ENCODE results near the gene C6orf163.
"Not testable (repeated sequence)": the region's sequence is repeated elsewhere in the genome, so short reads cannot be mapped to it uniquely, and the experiment has no call there.

Gene C6orf163
- 1.1 to 2.7 (median 1.2) reads per million in 3 experiments for total RNA-seq

DNA sequence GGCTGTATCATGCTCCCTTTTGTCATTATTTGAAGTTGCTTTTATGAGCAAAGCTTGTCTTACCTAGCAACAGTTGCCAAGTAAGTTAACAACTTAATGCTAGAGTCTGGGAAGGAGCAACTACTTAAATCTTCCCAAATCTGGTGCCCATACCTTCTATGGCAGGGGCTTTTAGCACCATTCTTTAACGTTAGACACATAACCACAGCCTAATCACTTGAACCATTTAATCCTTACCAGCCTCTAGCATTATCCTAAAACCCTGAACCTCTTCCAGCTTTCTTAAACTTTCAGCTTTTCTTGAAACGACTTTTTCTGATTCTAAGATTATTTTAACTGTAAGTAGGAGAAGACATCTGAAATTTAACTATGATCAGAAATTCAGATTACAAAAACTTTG is at the start of gene C6orf163:
Gene C6orf163, plus strand, starts transcription at position 83 of the 400 bp plus-strand sequence. Its CDS starts 287 bp downstream, at position 370.
- no peak for DNase-seq

- DNase-seq, result no peak
Observed at GRCh38 chr6:87297119-87297518, 47.5 kb upstream of the C6orf163 start.

DNA sequence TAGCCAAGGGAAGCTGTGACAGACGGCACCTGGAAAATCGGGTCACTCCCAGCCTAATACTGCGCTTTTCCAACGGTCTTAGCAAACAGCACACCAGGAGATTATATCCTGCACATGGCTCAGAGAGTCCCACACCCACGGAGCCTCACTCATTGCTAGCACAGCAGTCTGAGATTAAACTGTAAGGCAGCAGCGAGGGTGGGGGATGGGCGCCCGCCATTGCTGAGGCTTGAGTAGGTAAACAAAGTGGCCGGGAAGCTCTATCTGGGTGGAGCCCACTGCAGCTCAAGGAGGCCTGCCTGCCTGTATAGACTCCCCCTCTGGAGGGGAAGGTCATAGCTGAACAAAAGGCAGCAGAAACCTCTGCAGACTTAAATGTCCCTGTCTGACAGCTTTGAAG is 43.3 kb upstream of the C6orf163 start:
- DNase-seq, result not testable (repeated sequence)

DNA sequence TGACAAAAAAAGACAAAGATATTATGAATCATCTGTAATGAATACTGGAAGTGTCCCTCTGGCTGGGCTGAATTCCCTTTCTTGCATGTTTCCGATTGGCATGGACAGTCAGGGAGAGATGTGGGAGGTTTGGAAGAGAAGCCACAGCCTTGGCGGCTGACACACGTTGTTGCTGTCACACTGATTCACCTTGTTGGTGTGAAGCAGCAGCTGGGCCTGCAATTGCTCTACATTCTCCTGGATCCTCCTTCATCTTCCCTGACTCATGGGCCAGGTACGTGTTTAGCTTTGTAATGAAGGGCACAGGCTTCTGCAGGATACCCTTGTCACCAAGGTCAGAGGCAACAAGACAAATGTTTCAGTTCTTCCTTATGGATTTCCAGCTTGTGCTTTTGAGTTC is 35.6 kb upstream of the C6orf163 start:
- DNase-seq, result no peak

DNA sequence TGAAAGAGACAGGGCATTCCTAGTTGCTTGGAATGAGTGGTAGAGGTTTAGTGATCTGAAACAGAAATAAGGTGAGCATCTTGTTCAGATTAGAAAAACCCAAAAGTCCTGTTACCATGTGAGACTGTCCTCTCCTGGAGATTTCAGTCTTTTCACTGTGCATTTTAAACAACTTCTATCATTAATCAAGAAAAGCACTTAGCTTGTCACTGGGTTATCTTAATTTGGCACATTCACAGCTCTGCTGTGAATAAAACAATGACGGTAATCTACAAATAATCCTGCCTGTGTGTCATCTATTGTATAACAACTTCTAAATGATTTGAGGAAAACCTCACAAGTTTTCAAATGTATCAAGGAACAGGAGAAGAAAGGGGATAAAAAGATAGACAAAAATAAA is 31.8 kb upstream of the C6orf163 start:
- DNase-seq, result no peak

DNA sequence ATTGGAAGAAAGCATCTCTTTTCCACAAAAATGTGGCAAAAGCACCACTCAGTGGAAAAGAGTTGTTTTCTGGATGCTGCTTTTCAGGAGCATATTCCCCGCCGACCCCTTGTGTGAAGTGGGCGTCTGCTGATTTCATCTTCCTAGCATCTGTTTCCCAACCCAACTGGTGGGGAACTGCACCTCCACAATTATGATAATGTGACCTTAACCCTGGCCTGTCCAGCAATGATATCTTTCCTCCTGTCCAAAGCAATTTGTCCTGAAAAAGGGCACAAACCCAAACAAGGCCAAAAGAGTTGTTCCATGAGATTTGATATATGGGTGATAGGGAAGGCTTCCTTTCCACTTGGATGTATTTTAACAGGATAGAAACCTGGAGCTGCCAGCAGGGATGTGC is 29.5 kb upstream of the C6orf163 start:
- DNase-seq, result no peak

GRCh38 chr6:87319271-87319987 is 25.2 kb upstream of the C6orf163 start:
- DNase-seq, result no peak

DNA sequence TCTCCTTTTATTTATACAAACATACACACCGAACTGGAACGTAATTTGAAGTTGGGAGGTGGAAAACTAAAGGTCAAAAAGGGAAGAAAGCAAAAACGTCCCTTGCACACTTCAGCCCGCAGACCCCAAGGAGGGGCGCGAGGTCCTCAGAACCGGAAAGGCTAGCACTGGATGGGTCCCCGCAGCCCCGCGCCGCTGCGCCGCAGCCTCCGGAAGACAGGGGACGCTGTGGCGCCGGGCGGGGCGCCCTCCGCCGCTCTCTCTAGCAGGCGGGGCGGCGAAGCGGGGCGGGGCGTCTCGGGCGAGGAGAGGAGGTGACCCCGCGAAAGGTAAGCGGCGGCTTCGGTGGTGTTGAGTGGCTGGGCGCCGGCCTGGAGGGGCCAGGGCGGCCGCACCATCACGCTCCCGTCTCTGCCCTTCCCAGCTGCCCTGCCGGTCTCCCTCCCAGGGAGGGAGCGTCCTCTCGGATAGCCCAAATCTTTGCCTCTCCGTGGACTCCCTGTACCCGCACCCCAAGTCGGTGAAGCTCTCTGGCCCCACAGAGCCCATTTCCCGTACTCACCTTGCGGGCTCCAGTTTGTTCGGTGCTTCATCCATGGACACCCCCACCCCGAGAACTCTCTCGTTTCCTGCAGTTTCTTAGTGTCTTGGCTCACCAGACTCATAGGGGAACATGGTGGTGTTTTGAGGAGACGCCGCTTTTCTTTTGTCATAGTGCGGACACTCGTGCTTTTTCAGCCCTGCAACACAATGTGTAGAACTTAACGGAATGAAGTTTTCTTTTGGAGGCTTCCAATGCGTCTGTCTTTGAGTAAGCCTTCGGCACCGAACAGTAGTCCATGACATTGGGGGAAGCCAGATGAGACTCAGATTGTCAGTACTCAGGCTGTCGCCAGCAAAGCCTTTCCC is 22.1 kb upstream of the C6orf163 start, which contains the start of gene SMIM8:
Gene SMIM8, plus strand, starts transcription at position 285 of the 909 bp plus-strand sequence. CDS start 14,444 bp downstream, outside the sequence.
- peak; percentile 78 for DNase-seq

DNA sequence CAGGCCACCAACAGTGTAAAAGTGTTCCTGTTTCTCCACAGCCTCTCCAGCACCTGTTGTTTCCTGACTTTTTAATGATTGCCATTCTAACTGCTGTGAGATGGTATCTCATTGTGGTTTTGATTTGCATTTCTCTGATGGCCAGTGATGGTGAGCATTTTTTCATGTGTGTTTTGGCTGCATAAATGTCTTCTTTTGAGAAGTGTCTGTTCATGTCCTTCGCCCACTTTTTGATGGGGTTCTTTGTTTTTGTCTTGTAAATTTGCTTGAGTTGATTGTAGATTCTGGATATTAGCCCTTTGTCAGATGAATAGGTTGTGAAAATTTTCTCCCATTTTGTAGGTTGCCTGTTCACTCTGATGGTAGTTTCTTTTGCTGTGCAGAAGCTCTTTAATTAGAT is 20.7 kb upstream of the C6orf163 start:
- DNase-seq, result not testable (repeated sequence)

- DNase-seq, result no peak
Observed at GRCh38 chr6:87330961-87331360, 13.7 kb upstream of the C6orf163 start.

DNA sequence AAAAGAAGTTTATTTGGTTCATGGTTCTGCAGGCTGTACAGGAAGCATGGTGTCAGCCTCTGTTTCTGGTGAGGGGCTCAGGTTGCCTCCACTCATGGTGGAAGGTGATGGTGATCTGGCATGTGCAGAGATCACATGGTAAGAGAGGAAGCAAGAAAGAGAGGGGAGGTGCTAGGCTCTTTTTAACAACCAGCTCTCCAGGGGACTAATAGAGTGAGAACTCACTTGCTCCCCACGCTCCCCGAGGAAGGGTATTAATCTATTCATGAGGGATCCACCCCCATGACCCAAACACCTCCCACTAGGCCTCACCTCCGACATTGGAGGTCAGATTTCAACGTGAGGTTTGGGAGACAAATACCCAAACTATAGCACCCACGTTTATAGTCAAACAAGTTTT is 11.6 kb upstream of the C6orf163 start:
- no peak for DNase-seq

- DNase-seq, result peak; percentile 13
Observed at GRCh38 chr6:87333591-87334181, 10.9 kb upstream of the C6orf163 start.

DNA sequence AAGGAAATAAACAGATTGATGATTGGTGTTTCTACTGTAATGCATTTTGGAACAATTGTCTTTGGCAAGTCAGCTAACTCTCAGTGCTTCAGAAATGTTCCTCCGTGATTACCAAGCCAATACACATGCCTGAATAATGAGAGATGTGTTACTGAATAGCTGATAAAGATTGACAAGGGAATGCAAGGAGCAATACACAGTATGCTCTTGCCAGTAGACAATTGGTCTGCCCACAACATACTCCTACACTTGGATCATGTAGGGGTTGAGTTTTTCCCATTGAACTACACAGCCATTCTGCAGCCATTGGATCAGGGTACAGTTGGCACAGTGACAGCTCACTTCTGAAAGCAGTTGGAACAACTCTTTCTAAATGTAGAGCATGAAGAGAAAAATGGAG is 9.9 kb upstream of the C6orf163 start:
- no peak for DNase-seq

- no peak for DNase-seq
Observed at GRCh38 chr6:87336367-87336766, 8.2 kb upstream of the C6orf163 start.

- DNase-seq, result no peak
Observed at GRCh38 chr6:87340230-87340629, 4.4 kb upstream of the C6orf163 start.

DNA sequence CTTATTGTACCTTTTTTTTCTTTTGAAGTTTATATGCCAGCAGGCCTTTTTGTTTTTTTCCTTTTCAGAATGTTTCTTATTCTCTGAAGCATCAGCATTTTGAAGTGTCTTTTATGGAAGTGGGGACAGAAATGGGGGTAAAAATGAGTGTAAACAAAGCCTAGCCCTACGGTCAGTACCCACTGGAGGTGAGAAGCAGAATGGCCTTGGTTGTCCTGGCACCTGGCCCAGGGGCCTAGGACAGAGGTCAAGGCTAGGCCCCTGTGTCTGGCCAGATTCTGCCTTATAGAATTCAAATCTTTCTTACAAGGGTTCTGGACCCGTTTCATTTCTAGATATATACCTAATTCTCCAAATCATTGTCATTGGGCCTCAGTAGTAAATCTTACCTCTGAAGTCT is 3.5 kb upstream of the C6orf163 start:
- no peak for DNase-seq

DNA sequence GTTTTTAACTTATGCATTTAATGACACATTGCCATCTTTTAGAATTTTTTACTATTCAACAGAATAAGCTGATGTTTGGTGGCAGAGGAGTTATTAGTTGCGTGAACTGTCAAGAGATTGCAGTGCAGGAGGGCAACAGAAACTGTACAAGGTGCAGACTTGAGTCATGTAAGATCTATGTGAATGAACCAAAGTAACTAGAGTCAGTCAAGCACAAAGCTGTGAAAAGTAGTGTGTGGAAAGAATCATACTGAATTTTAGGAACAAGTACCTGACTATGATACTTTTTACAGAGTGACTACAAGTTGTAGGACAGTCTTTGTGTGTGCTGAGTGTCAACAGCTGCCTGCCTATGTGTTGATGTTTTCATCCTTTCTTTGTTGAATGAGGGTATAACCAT is 2.7 kb upstream of the C6orf163 start:
- no peak for DNase-seq

DNA sequence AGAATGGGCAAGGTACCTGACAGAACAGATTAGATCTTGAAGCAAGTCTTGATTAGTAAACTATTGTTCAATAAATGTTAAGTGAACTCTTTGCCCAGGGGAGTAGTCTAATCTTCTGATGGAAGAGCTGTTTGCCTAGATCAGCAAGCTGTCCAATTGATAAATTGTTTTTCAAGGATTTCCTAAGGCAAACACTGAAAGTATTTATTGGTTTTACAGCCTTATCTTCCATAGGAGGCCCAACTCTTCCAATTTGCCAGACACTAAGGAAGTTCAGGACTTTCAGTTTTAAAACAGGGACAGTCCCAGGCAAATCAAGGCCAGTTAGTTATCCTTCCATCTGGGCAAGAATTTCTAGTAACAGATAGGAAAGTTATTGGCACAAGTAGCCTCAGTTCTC is 1.8 kb upstream of the C6orf163 start:
- no peak for DNase-seq

DNA sequence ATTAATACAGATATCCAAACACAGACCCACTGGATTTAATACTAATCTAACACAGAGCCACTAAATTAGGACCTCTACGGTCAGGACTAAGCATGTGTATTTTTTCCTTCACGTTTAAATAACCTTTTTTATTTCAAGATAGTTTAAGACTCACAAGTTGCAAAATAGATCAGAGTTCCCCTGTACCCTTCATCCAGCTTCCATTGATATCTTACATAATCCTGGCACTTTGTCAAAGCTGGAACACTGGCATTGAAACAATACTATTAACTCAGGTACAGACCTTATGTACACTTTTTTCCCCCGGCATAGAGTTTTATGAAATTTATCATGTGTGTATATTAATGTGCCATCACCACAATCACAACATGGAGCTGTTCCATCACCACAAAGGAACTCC is 2.1 kb downstream of the C6orf163 start:
- no peak for DNase-seq

DNA sequence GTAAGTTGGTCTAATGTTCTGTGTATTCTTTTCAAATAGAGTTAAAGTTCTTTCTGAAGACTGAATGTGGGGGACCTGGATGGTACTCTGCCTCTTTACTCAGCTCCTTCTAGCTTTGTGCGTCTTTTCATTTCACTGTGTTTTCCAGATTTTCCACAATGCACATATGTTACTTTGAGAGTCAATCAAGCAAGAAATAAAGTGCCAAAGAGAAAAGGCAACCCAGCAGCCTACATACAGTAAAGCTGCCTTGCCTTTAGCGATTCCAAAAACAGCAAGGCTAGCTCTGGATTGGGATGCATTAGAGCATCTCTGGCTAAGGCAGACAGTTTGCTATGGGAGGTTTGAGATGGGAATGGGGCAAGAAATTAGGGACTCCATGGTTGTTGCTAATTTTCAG is 5.3 kb downstream of the C6orf163 start:
- no peak for DNase-seq

DNA sequence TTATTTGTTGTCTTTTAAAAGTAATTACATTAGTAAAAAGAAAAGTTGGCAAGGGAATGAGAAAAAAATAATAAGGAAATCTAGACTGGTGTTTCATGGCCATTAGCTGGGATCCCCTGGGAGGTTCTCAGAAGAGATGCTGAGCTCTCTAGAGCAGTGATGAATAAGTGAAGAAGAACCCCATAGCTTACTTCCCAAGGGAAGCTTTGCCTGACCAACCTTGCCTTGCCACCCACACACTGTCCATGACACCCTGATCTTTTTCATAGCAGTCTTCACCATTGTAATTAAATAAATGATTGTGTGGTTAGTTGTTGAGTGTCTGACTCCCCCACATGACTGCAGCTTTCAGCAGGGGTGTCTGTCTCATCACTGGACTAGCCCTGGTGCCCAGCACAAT is 5.9 kb downstream of the C6orf163 start:
- DNase-seq, result no peak

DNA sequence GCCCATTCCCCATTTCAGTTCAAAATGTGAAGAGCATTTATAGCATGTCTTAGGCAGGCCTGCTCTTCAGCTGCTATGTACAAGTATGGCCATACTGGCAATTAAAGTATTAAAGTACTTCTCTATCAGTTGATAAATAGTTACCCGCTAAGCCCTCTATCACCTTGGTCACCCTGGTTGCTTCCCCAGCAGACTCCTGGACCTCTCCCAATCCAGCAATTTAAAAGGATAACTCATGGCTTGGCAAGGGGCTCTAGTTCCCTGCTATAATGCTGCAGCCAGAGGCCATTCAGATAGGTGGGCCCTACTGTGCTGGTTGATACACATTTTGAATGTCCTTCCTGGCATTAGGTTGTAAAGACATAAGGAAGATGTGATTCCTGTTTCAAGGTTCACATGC is 7.0 kb downstream of the C6orf163 start:
- DNase-seq, result no peak

DNA sequence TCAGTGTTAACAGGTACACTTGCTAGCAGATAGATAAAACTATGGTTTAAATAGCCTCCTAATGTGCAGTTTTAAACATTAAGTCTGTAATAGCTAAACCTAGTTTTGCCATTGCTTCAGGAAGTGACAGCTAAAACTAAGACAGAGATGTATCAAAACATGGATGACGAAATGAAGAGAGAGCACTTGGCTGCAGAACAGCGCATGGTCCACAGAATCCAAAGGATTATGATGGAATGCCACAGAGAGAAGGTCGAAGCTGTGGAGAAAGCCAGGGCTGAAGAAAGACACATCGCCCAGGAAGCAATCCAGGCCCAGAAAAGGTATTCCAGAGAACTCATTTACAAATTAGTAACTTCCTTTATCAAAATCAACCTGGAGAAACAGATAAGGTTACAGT is 11.6 kb downstream of the C6orf163 start:
- no peak for DNase-seq
